Anterior cingulate cortex (tissue), 58 donors: ENCODE measurements around the gene BARHL2.

ENCODE experiments used
- DNase-seq, 58 donors: peaks; one replicate each; lab custom pipeline; 2025; lab: John Stamatoyannopoulos, UW

Gene BARHL2

GRCh38 chr1:90716552-90717355 is at the start of gene BARHL2:
BARHL2 (minus strand) TSS chr1:90717302; CDS start chr1:90717195, 107 bp downstream.
- DNase-seq: no peak

- no peak for DNase-seq
These were observed 46.8 kb upstream of the BARHL2 start for GRCh38 chr1:90763930-90764329.

GRCh38 chr1:90763506-90763905 is 46.4 kb upstream of the BARHL2 start:
- DNase-seq: no peak

- no peak for DNase-seq
These were observed 44.9 kb upstream of the BARHL2 start for GRCh38 chr1:90761781-90762589.

GRCh38 chr1:90761156-90761555 is 44.1 kb upstream of the BARHL2 start:
- DNase-seq: no peak

GRCh38 chr1:90753556-90753955 is 36.5 kb upstream of the BARHL2 start:
- DNase-seq: no peak

GRCh38 chr1:90748668-90749067 is 31.6 kb upstream of the BARHL2 start:
- DNase-seq: no peak

- DNase-seq: no peak
These were observed 29.8 kb upstream of the BARHL2 start for GRCh38 chr1:90746857-90747256.

GRCh38 chr1:90745972-90746371 is 28.9 kb upstream of the BARHL2 start:
- no peak for DNase-seq

- DNase-seq: no peak
These were observed 15.0 kb upstream of the BARHL2 start for GRCh38 chr1:90732136-90732535.

- DNase-seq: no peak
These were observed 14.4 kb upstream of the BARHL2 start for GRCh38 chr1:90731382-90732050.

GRCh38 chr1:90730243-90731022 is 13.3 kb upstream of the BARHL2 start:
- no peak for DNase-seq

- DNase-seq: no peak
These were observed 12.6 kb upstream of the BARHL2 start for GRCh38 chr1:90729504-90730242.

GRCh38 chr1:90728502-90729287 is 11.6 kb upstream of the BARHL2 start:
- DNase-seq: no peak

GRCh38 chr1:90727917-90728501 is 10.9 kb upstream of the BARHL2 start:
- no peak for DNase-seq

GRCh38 chr1:90726986-90727480 is 9.9 kb upstream of the BARHL2 start:
- DNase-seq: no peak

- no peak for DNase-seq
These were observed 9.4 kb upstream of the BARHL2 start for GRCh38 chr1:90726425-90726985.
